WTC11 (cell line): ENCODE results near the gene CIB2. TPM values are rescaled to one million over a fixed set of nuclear protein-coding genes. Genes with fewer than 3 reads are reported as not detected.

Experiments used
- ATAC-seq: fragments of 200-7000 bp; cut with Tn5 transposase; 2 replicates; pipeline ENCODE4 v1.10.0; 2021; ENCODE audit warnings: mild to moderate bottlenecking, moderate library complexity
- CTCF ChIA-PET: fragments of 300-600 bp; sonication (Branson Sonifier 250); formaldehyde crosslinking; loops from one replicate; lab custom pipeline; 2021; ENCODE audit warnings: antibody characterized with exemption; lab: Charles Lee
- POLR2A ChIA-PET: fragments of 350-600 bp; sonication (Branson Sonifier 250); formaldehyde crosslinking; loops from one replicate; lab custom pipeline; 2021; ENCODE audit warnings: antibody characterized with exemption; lab: Charles Lee
- DNase-seq: peaks from one replicate; pipeline ENCODE4 v3.0.0; 2021; ENCODE audit warnings: low spot score
- H3K27ac Mint-ChIP-seq: 2 replicates; pipeline ENCODE4 v1.8.0; 2021; ENCODE audit warnings: mixed read lengths
- H3K27me3 Mint-ChIP-seq: 2 replicates; pipeline ENCODE4 v1.8.0; 2021; ENCODE audit warnings: low read depth, mild to moderate bottlenecking, moderate library complexity, mixed read lengths
- H3K36me3 Mint-ChIP-seq: 2 replicates; pipeline ENCODE4 v1.8.0; 2021; ENCODE audit warnings: mixed read lengths
- H3K4me1 Mint-ChIP-seq: 2 replicates; pipeline ENCODE4 v1.8.0; 2022; ENCODE audit warnings: mixed read lengths
- H3K4me3 Mint-ChIP-seq: 2 replicates; pipeline ENCODE4 v1.8.0; 2021; ENCODE audit warnings: mild to moderate bottlenecking, moderate library complexity, mixed read lengths
- H3K9me3 Mint-ChIP-seq: 2 replicates; pipeline ENCODE4 v1.8.0; 2021; ENCODE audit warnings: mixed read lengths
- EMX1 ChIP-seq: fragments of 250-450 bp; sonication (Bioruptor Pico); IDR thresholded peaks from 2 replicates; pipeline ENCODE4 v1.8.0; 2021; ENCODE audit warnings: mild to moderate bottlenecking
- ETV6 ChIP-seq: sonication (generic); formaldehyde crosslinking; IDR thresholded peaks from 2 replicates; pipeline ENCODE4 v1.8.1; 2022; ENCODE audit warnings: mild to moderate bottlenecking, missing genetic modification reagents
- FOXK1 ChIP-seq: sonication (generic); formaldehyde crosslinking; IDR thresholded peaks from 2 replicates; pipeline ENCODE4 v1.8.0; 2022; ENCODE audit warnings: mild to moderate bottlenecking, moderate library complexity, missing genetic modification reagents
- GRHL2 ChIP-seq: fragments of 250-450 bp; sonication (Bioruptor Pico); IDR thresholded peaks from 2 replicates; pipeline ENCODE4 v1.8.0; 2022; ENCODE audit warnings: mild to moderate bottlenecking, moderate library complexity; ENCODE audit not compliant: insufficient replicate concordance, severe bottlenecking
- JUN ChIP-seq: sonication (generic); formaldehyde crosslinking; IDR thresholded peaks from 2 replicates; pipeline ENCODE4 v1.8.0; 2023; ENCODE audit warnings: mild to moderate bottlenecking, missing genetic modification reagents
- MYBL2 ChIP-seq: sonication (generic); formaldehyde crosslinking; IDR thresholded peaks from 2 replicates; pipeline ENCODE4 v1.8.1; 2023; ENCODE audit warnings: mild to moderate bottlenecking, moderate library complexity, missing genetic modification reagents
- SMAD4 ChIP-seq: sonication (generic); formaldehyde crosslinking; IDR thresholded peaks from 2 replicates; pipeline ENCODE4 v1.8.0; 2022; ENCODE audit warnings: mild to moderate bottlenecking, missing genetic modification reagents
- SP1 ChIP-seq: sonication (generic); formaldehyde crosslinking; conservative IDR thresholded peaks from 2 replicates; pipeline ENCODE4 v1.8.1; 2022; ENCODE audit warnings: missing genetic modification reagents
- TP53 ChIP-seq: sonication (generic); formaldehyde crosslinking; IDR thresholded peaks from 2 replicates; pipeline ENCODE4 v1.8.1; 2023; ENCODE audit warnings: mild to moderate bottlenecking, missing genetic modification reagents
- total RNA-seq: library from RNA; stranded (reverse); gene quantifications from 3 replicates; pipeline ENCODE4 v1.2.3, GENCODE V29; 2021
- TF ChIP-seq, protein P1 (sequence below): sonication (generic); formaldehyde crosslinking; IDR thresholded peaks from 2 replicates; pipeline ENCODE4 v1.8.1; 2023; ENCODE audit warnings: mild to moderate bottlenecking, missing genetic modification reagents, moderate library complexity
- TF ChIP-seq, protein P2 (sequence below): sonication (generic); formaldehyde crosslinking; IDR thresholded peaks from 2 replicates; pipeline ENCODE4 v1.8.1; 2023; ENCODE audit warnings: mild to moderate bottlenecking, moderate library complexity, missing genetic modification reagents
- TF ChIP-seq, protein P3 (sequence below): fragments of 250-450 bp; sonication (Bioruptor Pico); IDR thresholded peaks from 2 replicates; pipeline ENCODE4 v1.9.0; 2021; ENCODE audit warnings: mild to moderate bottlenecking
- TF ChIP-seq, protein P4 (sequence below): fragments of 250-450 bp; sonication (Bioruptor Pico); IDR thresholded peaks from 2 replicates; pipeline ENCODE4 v1.9.0; 2021; ENCODE audit warnings: moderate library complexity, mild to moderate bottlenecking, inconsistent platforms, borderline replicate concordance
- TF ChIP-seq, protein P5 (sequence below): fragments of 250-450 bp; sonication (Bioruptor Pico); IDR thresholded peaks from 2 replicates; pipeline ENCODE4 v2.1.2; 2022; ENCODE audit warnings: mild to moderate bottlenecking, moderate library complexity
- TF ChIP-seq, protein P6 (sequence below): sonication (generic); formaldehyde crosslinking; IDR thresholded peaks from 2 replicates; pipeline ENCODE4 v1.8.0; 2022; ENCODE audit warnings: missing genetic modification reagents
- TF ChIP-seq, protein P7 (sequence below): fragments of 250-450 bp; sonication (Bioruptor Pico); IDR thresholded peaks from 2 replicates; pipeline ENCODE4 v1.9.0; 2021; ENCODE audit warnings: mild to moderate bottlenecking, borderline replicate concordance

Gene CIB2
- total RNA-seq, 1 experiment from 2014 or later, result 45.2 TPM

DNA sequence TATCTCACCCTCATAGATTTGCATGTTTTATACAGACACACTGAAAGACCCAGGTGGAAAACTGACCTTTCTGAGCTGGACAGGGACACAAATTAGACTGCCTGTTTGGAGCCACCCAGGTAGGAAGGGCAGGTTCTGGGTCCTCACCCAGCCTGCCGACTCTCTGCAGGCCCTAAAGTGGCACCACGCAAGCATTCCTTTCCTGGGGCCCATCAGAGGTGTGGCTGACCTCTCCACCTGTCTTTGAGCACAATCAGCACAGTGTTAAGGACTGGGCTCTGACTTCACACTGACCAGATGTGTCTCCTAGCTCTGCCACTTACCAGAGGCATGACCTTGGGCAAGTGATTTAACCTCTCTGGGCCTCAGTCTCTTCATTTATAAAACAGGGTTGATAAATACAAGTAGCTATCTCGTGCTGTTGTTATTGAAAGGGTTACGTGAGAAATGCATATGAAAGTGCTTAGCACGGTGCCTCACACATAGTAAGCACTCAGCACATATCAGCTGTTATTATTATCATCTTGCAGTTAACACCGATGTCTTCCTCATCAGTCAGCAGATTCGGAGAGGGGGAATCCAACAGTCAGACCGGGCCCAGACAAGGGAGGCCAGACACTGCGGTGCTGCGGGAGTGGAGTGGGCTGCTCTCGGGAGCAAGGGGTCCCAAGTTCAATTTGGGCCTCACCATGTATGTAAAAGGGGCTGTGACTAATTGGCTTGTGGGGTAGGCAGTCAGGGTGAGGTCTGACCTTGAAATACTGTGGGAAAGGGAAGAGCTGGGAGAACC lies 51.8 kb downstream of the CIB2 start (continued):
- TF ChIP-seq, protein P1, sequence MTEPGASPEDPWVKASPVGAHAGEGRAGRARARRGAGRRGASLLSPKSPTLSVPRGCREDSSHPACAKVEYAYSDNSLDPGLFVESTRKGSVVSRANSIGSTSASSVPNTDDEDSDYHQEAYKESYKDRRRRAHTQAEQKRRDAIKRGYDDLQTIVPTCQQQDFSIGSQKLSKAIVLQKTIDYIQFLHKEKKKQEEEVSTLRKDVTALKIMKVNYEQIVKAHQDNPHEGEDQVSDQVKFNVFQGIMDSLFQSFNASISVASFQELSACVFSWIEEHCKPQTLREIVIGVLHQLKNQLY (CRISPR knock-in tag), result no peak
- TF ChIP-seq, protein P2, sequence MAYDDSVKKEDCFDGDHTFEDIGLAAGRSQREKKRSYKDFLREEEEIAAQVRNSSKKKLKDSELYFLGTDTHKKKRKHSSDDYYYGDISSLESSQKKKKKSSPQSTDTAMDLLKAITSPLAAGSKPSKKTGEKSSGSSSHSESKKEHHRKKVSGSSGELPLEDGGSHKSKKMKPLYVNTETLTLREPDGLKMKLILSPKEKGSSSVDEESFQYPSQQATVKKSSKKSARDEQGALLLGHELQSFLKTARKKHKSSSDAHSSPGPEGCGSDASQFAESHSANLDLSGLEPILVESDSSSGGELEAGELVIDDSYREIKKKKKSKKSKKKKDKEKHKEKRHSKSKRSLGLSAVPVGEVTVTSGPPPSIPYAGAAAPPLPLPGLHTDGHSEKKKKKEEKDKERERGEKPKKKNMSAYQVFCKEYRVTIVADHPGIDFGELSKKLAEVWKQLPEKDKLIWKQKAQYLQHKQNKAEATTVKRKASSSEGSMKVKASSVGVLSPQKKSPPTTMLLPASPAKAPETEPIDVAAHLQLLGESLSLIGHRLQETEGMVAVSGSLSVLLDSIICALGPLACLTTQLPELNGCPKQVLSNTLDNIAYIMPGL, result no peak
- TF ChIP-seq EMX1 (CRISPR knock-in tag), result no peak

DNA sequence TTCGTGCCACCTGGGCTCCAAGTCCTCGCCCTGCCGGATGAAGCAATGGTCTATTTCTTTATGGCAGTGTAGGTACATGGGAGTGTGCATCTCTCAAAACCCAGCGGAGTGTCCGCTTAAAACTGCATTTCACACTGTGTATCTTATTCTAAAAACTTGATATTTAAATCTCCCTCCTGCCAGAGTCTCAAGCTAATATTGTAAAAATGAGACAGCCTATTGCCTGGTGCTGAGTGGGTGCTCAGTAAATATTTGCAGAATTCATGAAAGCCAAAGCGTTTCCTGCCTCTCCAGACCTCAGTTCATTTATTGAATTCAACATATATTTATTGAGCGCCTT lies 53.4 kb downstream of the CIB2 start:
- Mint-ChIP-seq H3K36me3 (peaks cover 2% of the 10 kb centered on the region; the same call in 1 of the 2 replicates), H3K27me3 (peaks cover 6% of the 10 kb centered on the region), H3K27ac (no peak overlapping the region), H3K4me1 (peaks cover 12% of the 10 kb centered on the region), H3K4me3 (peak overlapping the region; percentile 73), H3K9me3 (no peaks in the 10 kb centered on the region)
- no peak for DNase-seq
- POLR2A ChIA-PET, result no interaction called here
- CTCF ChIA-PET, result interaction anchor here (0.9 kb wide), 1 partner anchor 35 kb away, joined by 5 read pairs; no protein-coding TSS in a partner anchor
- ATAC-seq, result no peak
- TF ChIP-seq, protein P3, sequence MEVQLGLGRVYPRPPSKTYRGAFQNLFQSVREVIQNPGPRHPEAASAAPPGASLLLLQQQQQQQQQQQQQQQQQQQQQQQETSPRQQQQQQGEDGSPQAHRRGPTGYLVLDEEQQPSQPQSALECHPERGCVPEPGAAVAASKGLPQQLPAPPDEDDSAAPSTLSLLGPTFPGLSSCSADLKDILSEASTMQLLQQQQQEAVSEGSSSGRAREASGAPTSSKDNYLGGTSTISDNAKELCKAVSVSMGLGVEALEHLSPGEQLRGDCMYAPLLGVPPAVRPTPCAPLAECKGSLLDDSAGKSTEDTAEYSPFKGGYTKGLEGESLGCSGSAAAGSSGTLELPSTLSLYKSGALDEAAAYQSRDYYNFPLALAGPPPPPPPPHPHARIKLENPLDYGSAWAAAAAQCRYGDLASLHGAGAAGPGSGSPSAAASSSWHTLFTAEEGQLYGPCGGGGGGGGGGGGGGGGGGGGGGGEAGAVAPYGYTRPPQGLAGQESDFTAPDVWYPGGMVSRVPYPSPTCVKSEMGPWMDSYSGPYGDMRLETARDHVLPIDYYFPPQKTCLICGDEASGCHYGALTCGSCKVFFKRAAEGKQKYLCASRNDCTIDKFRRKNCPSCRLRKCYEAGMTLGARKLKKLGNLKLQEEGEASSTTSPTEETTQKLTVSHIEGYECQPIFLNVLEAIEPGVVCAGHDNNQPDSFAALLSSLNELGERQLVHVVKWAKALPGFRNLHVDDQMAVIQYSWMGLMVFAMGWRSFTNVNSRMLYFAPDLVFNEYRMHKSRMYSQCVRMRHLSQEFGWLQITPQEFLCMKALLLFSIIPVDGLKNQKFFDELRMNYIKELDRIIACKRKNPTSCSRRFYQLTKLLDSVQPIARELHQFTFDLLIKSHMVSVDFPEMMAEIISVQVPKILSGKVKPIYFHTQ (CRISPR knock-in tag), result no peak
- no peak for TF ChIP-seq JUN (CRISPR knock-in tag)
- TF ChIP-seq, protein P4, sequence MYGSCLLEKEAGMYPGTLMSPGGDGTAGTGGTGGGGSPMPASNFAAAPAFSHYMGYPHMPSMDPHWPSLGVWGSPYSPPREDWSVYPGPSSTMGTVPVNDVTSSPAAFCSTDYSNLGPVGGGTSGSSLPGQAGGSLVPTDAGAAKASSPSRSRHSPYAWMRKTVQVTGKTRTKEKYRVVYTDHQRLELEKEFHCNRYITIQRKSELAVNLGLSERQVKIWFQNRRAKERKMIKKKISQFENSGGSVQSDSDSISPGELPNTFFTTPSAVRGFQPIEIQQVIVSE (CRISPR knock-in tag), result no peak
- no peak for TF ChIP-seq SP1
- TF ChIP-seq TP53, result no peak
- no peak for TF ChIP-seq GRHL2 (CRISPR knock-in tag)
- TF ChIP-seq FOXK1 (CRISPR knock-in tag), result no peak
- TF ChIP-seq, protein P5, sequence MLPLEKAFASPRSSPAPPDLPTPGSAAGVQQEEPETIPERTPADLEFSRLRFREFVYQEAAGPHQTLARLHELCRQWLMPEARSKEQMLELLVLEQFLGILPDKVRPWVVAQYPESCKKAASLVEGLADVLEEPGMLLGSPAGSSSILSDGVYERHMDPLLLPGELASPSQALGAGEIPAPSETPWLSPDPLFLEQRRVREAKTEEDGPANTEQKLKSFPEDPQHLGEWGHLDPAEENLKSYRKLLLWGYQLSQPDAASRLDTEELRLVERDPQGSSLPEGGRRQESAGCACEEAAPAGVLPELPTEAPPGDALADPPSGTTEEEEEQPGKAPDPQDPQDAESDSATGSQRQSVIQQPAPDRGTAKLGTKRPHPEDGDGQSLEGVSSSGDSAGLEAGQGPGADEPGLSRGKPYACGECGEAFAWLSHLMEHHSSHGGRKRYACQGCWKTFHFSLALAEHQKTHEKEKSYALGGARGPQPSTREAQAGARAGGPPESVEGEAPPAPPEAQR (CRISPR knock-in tag), result no peak
- no peak for TF ChIP-seq EMX1 (CRISPR knock-in tag)
- TF ChIP-seq MYBL2, result no peak
- TF ChIP-seq, protein P6, sequence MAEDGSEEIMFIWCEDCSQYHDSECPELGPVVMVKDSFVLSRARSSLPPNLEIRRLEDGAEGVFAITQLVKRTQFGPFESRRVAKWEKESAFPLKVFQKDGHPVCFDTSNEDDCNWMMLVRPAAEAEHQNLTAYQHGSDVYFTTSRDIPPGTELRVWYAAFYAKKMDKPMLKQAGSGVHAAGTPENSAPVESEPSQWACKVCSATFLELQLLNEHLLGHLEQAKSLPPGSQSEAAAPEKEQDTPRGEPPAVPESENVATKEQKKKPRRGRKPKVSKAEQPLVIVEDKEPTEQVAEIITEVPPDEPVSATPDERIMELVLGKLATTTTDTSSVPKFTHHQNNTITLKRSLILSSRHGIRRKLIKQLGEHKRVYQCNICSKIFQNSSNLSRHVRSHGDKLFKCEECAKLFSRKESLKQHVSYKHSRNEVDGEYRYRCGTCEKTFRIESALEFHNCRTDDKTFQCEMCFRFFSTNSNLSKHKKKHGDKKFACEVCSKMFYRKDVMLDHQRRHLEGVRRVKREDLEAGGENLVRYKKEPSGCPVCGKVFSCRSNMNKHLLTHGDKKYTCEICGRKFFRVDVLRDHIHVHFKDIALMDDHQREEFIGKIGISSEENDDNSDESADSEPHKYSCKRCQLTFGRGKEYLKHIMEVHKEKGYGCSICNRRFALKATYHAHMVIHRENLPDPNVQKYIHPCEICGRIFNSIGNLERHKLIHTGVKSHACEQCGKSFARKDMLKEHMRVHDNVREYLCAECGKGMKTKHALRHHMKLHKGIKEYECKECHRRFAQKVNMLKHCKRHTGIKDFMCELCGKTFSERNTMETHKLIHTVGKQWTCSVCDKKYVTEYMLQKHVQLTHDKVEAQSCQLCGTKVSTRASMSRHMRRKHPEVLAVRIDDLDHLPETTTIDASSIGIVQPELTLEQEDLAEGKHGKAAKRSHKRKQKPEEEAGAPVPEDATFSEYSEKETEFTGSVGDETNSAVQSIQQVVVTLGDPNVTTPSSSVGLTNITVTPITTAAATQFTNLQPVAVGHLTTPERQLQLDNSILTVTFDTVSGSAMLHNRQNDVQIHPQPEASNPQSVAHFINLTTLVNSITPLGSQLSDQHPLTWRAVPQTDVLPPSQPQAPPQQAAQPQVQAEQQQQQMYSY, result no peak
- TF ChIP-seq, protein P7, sequence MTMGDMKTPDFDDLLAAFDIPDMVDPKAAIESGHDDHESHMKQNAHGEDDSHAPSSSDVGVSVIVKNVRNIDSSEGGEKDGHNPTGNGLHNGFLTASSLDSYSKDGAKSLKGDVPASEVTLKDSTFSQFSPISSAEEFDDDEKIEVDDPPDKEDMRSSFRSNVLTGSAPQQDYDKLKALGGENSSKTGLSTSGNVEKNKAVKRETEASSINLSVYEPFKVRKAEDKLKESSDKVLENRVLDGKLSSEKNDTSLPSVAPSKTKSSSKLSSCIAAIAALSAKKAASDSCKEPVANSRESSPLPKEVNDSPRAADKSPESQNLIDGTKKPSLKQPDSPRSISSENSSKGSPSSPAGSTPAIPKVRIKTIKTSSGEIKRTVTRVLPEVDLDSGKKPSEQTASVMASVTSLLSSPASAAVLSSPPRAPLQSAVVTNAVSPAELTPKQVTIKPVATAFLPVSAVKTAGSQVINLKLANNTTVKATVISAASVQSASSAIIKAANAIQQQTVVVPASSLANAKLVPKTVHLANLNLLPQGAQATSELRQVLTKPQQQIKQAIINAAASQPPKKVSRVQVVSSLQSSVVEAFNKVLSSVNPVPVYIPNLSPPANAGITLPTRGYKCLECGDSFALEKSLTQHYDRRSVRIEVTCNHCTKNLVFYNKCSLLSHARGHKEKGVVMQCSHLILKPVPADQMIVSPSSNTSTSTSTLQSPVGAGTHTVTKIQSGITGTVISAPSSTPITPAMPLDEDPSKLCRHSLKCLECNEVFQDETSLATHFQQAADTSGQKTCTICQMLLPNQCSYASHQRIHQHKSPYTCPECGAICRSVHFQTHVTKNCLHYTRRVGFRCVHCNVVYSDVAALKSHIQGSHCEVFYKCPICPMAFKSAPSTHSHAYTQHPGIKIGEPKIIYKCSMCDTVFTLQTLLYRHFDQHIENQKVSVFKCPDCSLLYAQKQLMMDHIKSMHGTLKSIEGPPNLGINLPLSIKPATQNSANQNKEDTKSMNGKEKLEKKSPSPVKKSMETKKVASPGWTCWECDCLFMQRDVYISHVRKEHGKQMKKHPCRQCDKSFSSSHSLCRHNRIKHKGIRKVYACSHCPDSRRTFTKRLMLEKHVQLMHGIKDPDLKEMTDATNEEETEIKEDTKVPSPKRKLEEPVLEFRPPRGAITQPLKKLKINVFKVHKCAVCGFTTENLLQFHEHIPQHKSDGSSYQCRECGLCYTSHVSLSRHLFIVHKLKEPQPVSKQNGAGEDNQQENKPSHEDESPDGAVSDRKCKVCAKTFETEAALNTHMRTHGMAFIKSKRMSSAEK (CRISPR knock-in tag), result no peak
- no peak for TF ChIP-seq ETV6 (CRISPR knock-in tag)
- TF ChIP-seq SMAD4, result no peak
